Lower leg skin (tissue), 4 donors: ENCODE data around the gene ABCA1. TPM values are rescaled to one million over a fixed set of nuclear protein-coding genes. Genes with fewer than 3 reads are reported as not detected.

Experiments
- DNase-seq, 2 donors: peaks; one replicate each; pipeline ENCODE4 v3.0.0-alpha.2; 2019; ENCODE audit warnings: low spot score in 2 of 2
- H3K4me3 ChIP-seq: fragments of 200-600 bp; sonication (generic); 2 replicates; pipeline ENCODE4 v1.5.1; 2017; ENCODE audit warnings: mild to moderate bottlenecking, low read depth; ENCODE audit not compliant: poor library complexity, severe bottlenecking
- CTCF ChIP-seq, 3 donors: fragments of 450-650 bp; IDR thresholded peaks; one replicate each; pipeline ENCODE4 v1.5.1; 2016; ENCODE audit warnings: antibody characterized with exemption in 3 of 3, mild to moderate bottlenecking in 3 of 3, moderate library complexity in 2 of 3
- POLR2A ChIP-seq, 2 donors: fragments of 450-650 bp; IDR thresholded peaks; one replicate each; pipeline ENCODE4 v1.6.1; 2016 to 2017; ENCODE audit warnings: antibody characterized with exemption in 2 of 2, mild to moderate bottlenecking in 1 of 2, moderate library complexity in 1 of 2
- WGBS, 2 donors: methylation state at CpG; one replicate each; pipeline ENCODE4 v1.1.5; 2018; 5-methylcytosine and 5-hydroxymethylcytosine counted together
- intact Hi-C: fragments of 100-400 bp; cut with DNase I; formaldehyde crosslinking; loops from one replicate; pipeline ENCODE4 v1.15.0; 2023; ENCODE audit warnings: low total_unique reads
- total RNA-seq, 4 donors: library from RNA; depleted of rRNA; stranded (reverse); fragments of >200 nt; gene quantifications; one replicate each; pipeline ENCODE4 v1.1.0, GENCODE V29; 2016

ABCA1 gene
- total RNA-seq, 4 donors from 2014 or later = 35.6 to 60.7 (median 39.8) TPM

DNA sequence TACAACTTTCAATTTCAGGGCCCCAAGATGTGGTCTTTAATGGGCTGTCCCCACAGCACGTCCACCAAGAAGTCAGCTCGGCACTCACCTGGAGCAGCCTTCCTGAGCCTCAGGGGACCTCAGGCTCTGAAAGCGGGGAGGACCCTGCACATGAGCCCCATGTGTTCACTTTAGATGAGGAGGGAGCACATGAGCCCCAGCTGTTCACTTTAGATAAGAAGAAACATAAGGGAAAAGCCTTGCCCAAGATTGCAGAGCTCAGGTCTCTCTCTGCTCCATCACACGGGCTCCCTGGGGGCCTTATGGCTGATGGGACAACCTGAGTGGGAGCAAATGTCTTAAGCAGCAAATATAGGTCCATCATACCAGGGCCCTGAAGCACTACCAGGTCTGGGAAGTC, 107.6 kb downstream of the ABCA1 start:
- 96 to 98% methylated on average over 4 of the region's 4 CpGs for WGBS, 2 donors
- H3K4me3 ChIP-seq = no peak overlapping the region
- TF ChIP-seq CTCF (IDR thresholded peaks at IDR 0.05) = no peak
- no peak for TF ChIP-seq POLR2A (IDR thresholded peaks at IDR 0.05)
- intact Hi-C loops = no loop called here
- DNase-seq = no peak

GRCh38 chr9:104819033-104819432, 108.9 kb downstream of the ABCA1 start:
- 68% methylated on average over 3 of the region's 3 CpGs for WGBS, 2 donors
- DNase-seq = no peak
- TF ChIP-seq CTCF (IDR thresholded peaks at IDR 0.05) = no peak
- no peak for TF ChIP-seq POLR2A (IDR thresholded peaks at IDR 0.05)
- no peak overlapping the region for H3K4me3 ChIP-seq
- intact Hi-C loops = no loop called here

- TF ChIP-seq CTCF (IDR thresholded peaks at IDR 0.05) (no peak), POLR2A (IDR thresholded peaks at IDR 0.05) (no peak)
- intact Hi-C loops = no loop called here
- no peak for DNase-seq
- H3K4me3 ChIP-seq = no peak overlapping the region
- 81 to 88% methylated on average over 7 of the region's 7 CpGs for WGBS, 2 donors
Measured at GRCh38 chr9:104817437-104817836, 110.5 kb downstream of the ABCA1 start.

DNA sequence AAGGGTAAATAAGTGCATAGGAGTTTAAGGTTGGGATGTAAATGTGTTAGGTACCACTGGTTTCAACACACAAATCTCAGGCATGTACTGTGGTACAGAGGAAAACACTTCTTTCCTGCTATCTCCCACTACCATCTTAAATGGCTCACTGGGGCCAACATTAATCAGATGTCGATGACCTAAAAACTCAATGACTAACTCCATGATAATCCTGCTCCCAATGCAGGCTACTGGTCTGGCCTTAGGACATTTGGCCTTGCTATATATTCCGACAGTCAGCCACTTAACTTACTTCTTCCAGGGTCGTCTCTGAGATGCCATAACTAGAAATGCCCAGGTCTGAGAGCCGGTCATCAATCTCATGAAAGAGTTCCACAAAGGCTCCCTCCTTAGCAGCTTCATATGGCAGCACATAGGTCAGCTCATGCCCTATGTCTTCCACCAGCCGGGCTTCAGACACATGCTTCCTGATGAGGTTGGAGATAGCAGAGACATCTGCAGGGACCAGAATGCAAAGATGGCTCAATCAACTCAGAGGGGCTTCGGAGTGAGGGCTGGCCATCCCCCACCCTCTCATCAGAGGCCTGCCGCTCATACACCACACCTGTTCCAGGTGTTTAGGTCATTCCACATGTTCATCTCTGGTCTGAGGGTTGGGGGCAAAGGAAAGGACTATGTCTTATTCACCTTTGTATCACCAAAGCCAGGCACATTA, 111.9 kb downstream of the ABCA1 start:
- H3K4me3 ChIP-seq = no peak overlapping the region
- TF ChIP-seq CTCF (IDR thresholded peaks at IDR 0.05) = no peak
- no peak for TF ChIP-seq POLR2A (IDR thresholded peaks at IDR 0.05)
- intact Hi-C loops = no loop called here
- DNase-seq = no peak
- 87 to 97% methylated on average over 6 to 7 of the region's 7 CpGs for WGBS, 2 donors

GRCh38 chr9:104810421-104811339, 117.3 kb downstream of the ABCA1 start:
- intact Hi-C loops = no loop called here
- H3K4me3 ChIP-seq = no peak overlapping the region
- WGBS, 2 donors = 59 to 65% methylated on average over 12 of the region's 12 CpGs
- DNase-seq = no peak
- no peak for TF ChIP-seq CTCF (IDR thresholded peaks at IDR 0.05)
- no peak for TF ChIP-seq POLR2A (IDR thresholded peaks at IDR 0.05)
